ENCODE measurements around the gene ATRN.

- TF ChIP-seq EZH2 (IDR thresholded peaks at IDR 0.05; ENCODE audit: borderline replicate concordance, low read length): no peak
- TF ChIP-seq CTCF (IDR thresholded peaks at IDR 0.05; ENCODE audit: low read length): no peak
These were observed at the start of gene ATRN for GRCh38 chr20:3470627-3471396.

All from OCI-LY1 (cell line).